Measurements from ENCODE around the gene TPI1. TPM values are rescaled to one million over a fixed set of nuclear protein-coding genes. Genes with fewer than 3 reads are reported as not detected.
A peak's percentile ranks its signal among the peaks of the same experiment; 100 is the strongest.
"Not testable (repeated sequence)": the region's sequence is repeated elsewhere in the genome, so short reads cannot be mapped to it uniquely, and the experiment has no call there.

TPI1 gene
- total RNA-seq, 4 donors from 2014 or later: 189 to 346 (median 282) TPM

DNA sequence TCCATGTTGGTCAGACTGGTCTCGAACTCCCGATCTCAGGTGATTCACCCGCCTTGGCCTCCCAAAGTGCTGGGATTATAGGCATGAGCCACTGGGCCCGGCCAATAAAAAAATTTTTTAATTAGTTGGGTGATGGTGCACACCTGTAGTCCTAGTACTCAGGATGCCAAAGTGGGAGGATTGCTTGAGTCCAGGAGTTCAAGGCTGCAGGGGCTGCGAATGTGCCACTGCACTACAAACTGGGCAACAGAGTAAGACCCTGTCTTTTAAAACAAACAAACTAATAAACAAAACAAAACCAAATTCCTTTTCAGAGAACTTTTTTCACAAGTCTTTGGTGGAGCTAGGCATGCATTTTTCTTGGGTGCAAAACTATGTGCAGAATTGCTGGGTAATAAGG lies 15.9 kb downstream of the TPI1 start:
- H3K9me3 ChIP-seq: no peaks in the 10 kb centered on the region
- H3K27me3 ChIP-seq: no peaks in the 10 kb centered on the region
- no peaks in the 10 kb centered on the region for H3K4me1 ChIP-seq
- H3K36me3 ChIP-seq: peaks cover 0 to 27% (median 0%) of the 10 kb centered on the region in 3 donors
- WGBS, 2 donors: 96 to 98% methylated on average over 5 of the region's 5 CpGs
- H3K27ac ChIP-seq: no peak overlapping the region
- TF ChIP-seq EP300 (IDR thresholded peaks at IDR 0.05) (no peak), POLR2A (IDR thresholded peaks at IDR 0.05) (no peak)
- TF ChIP-seq, protein P1, sequence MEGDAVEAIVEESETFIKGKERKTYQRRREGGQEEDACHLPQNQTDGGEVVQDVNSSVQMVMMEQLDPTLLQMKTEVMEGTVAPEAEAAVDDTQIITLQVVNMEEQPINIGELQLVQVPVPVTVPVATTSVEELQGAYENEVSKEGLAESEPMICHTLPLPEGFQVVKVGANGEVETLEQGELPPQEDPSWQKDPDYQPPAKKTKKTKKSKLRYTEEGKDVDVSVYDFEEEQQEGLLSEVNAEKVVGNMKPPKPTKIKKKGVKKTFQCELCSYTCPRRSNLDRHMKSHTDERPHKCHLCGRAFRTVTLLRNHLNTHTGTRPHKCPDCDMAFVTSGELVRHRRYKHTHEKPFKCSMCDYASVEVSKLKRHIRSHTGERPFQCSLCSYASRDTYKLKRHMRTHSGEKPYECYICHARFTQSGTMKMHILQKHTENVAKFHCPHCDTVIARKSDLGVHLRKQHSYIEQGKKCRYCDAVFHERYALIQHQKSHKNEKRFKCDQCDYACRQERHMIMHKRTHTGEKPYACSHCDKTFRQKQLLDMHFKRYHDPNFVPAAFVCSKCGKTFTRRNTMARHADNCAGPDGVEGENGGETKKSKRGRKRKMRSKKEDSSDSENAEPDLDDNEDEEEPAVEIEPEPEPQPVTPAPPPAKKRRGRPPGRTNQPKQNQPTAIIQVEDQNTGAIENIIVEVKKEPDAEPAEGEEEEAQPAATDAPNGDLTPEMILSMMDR (IDR thresholded peaks at IDR 0.05): no peak
- DNase-seq (ENCODE audit: low spot score in 2 of 2): no peak
- no peak overlapping the region for H3K4me3 ChIP-seq

DNA sequence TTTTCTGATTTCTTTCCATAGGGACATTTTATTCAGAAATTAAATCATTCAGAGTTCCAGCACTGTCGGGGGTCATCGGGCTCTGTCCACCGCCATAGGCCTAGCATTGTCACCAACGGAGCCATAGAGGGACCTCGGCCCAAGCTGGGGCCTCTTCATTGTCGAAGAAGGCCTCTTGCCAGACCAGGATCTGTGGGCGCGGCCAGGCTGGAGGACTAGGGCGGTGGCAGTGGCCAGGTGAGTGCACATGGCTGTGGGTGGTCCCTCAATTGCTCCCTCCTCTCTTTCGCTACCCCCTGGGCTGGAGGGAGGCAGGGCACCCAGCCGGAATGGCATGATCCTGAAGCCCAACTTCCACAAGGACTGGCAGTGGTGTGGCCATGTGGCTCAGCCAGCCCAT lies 16.4 kb downstream of the TPI1 start:
- TF ChIP-seq, protein P1 (IDR thresholded peaks at IDR 0.05): no peak
- TF ChIP-seq POLR2A (IDR thresholded peaks at IDR 0.05) (no peak), EP300 (IDR thresholded peaks at IDR 0.05) (no peak)
- no peaks in the 10 kb centered on the region for H3K4me1 ChIP-seq
- DNase-seq (ENCODE audit: low spot score in 2 of 2): no peak
- 92 to 95% methylated on average over 9 to 11 of the region's 11 CpGs for WGBS, 2 donors
- H3K27ac ChIP-seq: no peak overlapping the region
- peaks cover 0 to 27% (median 0%) of the 10 kb centered on the region in 3 donors for H3K36me3 ChIP-seq
- H3K27me3 ChIP-seq: no peaks in the 10 kb centered on the region
- no peaks in the 10 kb centered on the region for H3K9me3 ChIP-seq
- H3K4me3 ChIP-seq: no peak overlapping the region

DNA sequence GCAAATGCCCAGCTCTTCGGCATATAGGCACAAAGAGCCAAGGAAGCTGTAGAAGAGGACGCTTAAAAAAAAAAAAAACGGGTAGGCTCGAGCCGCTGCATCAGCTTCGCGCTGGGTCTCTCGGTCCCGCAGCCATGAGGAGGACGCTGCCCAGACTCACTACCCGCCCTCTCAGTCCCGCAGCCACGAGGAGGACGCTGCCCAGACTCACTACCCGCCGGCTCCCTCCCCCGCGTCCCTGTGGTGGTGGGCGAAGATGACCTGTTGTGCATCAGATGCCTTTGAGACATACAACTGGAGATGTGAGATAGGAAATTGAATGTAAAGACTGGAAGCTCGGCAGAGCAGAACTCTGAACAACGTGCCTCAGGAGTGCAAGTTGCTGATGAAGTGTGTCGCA lies 17.2 kb downstream of the TPI1 start:
- H3K4me1 ChIP-seq: no peaks in the 10 kb centered on the region
- WGBS, 2 donors: 62 to 67% methylated on average over 22 of the region's 22 CpGs
- no peaks in the 10 kb centered on the region for H3K9me3 ChIP-seq
- no peaks in the 10 kb centered on the region for H3K27me3 ChIP-seq
- H3K4me3 ChIP-seq: no peak overlapping the region
- no peak for TF ChIP-seq POLR2A (IDR thresholded peaks at IDR 0.05)
- TF ChIP-seq, protein P1 (IDR thresholded peaks at IDR 0.05): no peak
- no peak for TF ChIP-seq EP300 (IDR thresholded peaks at IDR 0.05)
- peaks cover 0 to 27% (median 0%) of the 10 kb centered on the region in 3 donors for H3K36me3 ChIP-seq
- no peak for DNase-seq (ENCODE audit: low spot score in 2 of 2)
- H3K27ac ChIP-seq: peak overlapping the region in 1 of 4 donors; percentile 10

DNA sequence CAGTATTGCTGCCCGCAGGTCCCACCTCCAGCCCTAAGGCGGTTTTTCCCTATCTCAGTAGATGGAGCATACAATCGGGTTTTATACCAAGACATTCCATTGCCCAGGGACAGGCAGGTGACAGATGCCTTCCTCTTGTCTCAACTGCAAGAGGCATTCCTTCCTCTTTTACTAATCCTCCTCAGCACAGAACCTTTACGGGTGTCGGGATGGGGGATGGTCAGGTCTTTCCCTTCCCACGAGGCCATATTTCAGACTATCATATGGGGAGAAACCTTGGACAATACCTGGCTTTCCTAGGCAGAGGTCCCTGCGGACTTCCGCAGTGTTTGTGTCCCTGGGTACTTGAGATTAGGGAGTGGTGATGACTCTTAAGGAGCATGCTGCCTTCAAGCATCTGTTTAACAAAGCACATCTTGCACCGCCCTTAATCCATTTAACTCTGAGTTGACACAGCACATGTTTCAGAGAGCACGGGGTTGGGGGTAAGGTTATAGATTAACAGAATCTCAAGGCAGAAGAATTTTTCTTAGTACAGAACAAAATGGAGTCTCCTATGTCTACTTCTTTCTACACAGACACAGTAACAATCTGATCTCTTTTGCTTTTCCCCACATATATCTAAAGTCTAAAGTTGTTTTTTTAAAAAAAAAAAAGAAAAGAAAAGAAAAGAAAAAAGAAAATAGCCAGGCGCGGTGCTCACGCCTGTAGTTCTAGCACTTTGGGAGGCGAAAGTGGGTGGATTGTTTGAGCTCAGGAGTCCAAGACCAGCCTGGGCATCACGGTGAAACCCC lies 19.1 kb downstream of the TPI1 start:
- DNase-seq (ENCODE audit: low spot score in 2 of 2); H3K9me3 ChIP-seq; H3K4me3 ChIP-seq; H3K4me1 ChIP-seq; H3K27me3 ChIP-seq; H3K27ac ChIP-seq: not testable (repeated sequence)
- H3K36me3 ChIP-seq: peaks cover 0 to 27% (median 0%) of the 10 kb centered on the region in 3 donors
- WGBS, 2 donors: 65 to 74% methylated on average over 10 to 13 of the region's 15 CpGs

DNA sequence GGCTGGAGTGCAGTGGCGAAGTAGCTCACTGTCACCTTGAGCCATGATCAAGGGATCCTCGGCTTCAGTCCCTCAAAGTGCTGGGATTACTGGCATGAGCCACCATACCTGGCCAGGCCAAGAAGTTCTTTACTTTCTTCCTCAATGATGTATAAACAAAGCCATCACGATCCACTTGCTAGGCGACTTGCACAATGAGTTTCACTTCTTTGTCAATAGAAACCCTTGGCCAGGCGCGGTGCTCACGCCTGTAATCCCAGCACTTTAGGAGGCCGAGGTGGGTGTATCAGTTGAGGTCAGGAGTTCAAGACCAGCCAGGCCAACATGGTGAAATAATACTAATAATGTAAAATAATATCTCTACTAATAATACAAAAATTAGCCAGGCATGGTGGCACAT lies 20.1 kb downstream of the TPI1 start:
- 80 to 85% methylated on average over 8 of the region's 8 CpGs for WGBS, 2 donors
- H3K4me1 ChIP-seq: peaks cover 0 to 15% (median 5%) of the 10 kb centered on the region in 4 donors
- TF ChIP-seq, protein P1 (IDR thresholded peaks at IDR 0.05): no peak
- no peak for TF ChIP-seq EP300 (IDR thresholded peaks at IDR 0.05)
- TF ChIP-seq POLR2A (IDR thresholded peaks at IDR 0.05): no peak
- H3K27ac ChIP-seq: no peak overlapping the region
- H3K4me3 ChIP-seq: no peak overlapping the region
- H3K36me3 ChIP-seq: peaks cover 0 to 27% (median 0%) of the 10 kb centered on the region in 3 donors
- DNase-seq (ENCODE audit: low spot score in 2 of 2): no peak
- H3K9me3 ChIP-seq: no peaks in the 10 kb centered on the region
- no peaks in the 10 kb centered on the region for H3K27me3 ChIP-seq
